K562 (cell line): Measurements from ENCODE around the gene MARCO. TPM values are rescaled to one million over a fixed set of nuclear protein-coding genes. Genes with fewer than 3 reads are reported as not detected.

ENCODE experiments used
- ATAC-seq: fragments of 200-7000 bp; cut with Tn5 transposase; 3 replicates; pipeline ENCODE4 v1.9.1; 2020; ENCODE audit warnings: moderate library complexity
- BruUV-seq: library from RNA; stranded (reverse); fragments of 400-500 nt; replicated peaks from 2 replicates; lab custom pipeline; 2021; lab: Mats Ljungman, UMichigan
- CTCF ChIA-PET: fragments of 300-600 bp; formaldehyde crosslinking; extraction: SDS; loops from one replicate; lab custom pipeline; 2021; ENCODE audit warnings: low intra/inter-chr PET ratio; lab: Yijun Ruan, JAX
- POLR2A ChIA-PET: fragments of 300-600, 350-650 bp; sonication (Branson Sonifier 250); formaldehyde crosslinking; extraction: SDS; loops from one replicate; lab custom pipeline; 2021; ENCODE audit warnings: antibody characterized with exemption, inconsistent platforms; lab: Yijun Ruan, JAX
- DNase-seq, 4 experiments: peaks; one replicate each; pipeline versions ENCODE4 v3.0.0 to v3.0.0-alpha.2; 2011 to 2018; ENCODE audit warnings: low spot score in 3 of 4, mixed read lengths in 3 of 4; ENCODE audit errors: extremely low read depth in 1 of 4
- FAIRE-seq: peaks from 2 replicates; lab custom pipeline; 2011; peaks lifted over from hg19 to GRCh38; lab: Jason Lieb, UNC
- H2AFZ ChIP-seq: 2 replicates; pipeline ENCODE4 v1.6.0; 2011; ENCODE audit warnings: low read depth, low read length, control low read depth, inconsistent platforms
- H3K27ac ChIP-seq: fragments of 200-600 bp; 3 replicates; pipeline ENCODE4 v1.8.0; 2011; ENCODE audit warnings: low read depth, mild to moderate bottlenecking, control low read depth, inconsistent platforms, low read length, moderate library complexity, mixed read lengths; ENCODE audit errors: extremely low read depth
- H3K27me3 ChIP-seq, 2 experiments: fragments of 300-600 bp in 1 of 2; 2 replicates in 1 of 2; 3 replicates in 1 of 2; pipeline versions ENCODE4 v1.6.0 to v1.8.0; 2011; ENCODE audit warnings: inconsistent platforms in 2 of 2, low read length in 2 of 2, mild to moderate bottlenecking in 1 of 2, mixed read lengths in 1 of 2, moderate library complexity in 1 of 2; ENCODE audit not compliant: control insufficient read depth in 2 of 2, insufficient read depth in 2 of 2
- H3K36me3 ChIP-seq: fragments of 300-600 bp; 3 replicates; pipeline ENCODE4 v1.8.0; 2011; ENCODE audit warnings: mild to moderate bottlenecking, low read length, inconsistent platforms; ENCODE audit not compliant: control insufficient read depth, insufficient read depth
- H3K4me1 ChIP-seq, 2 experiments: fragments of 200-600 bp in 1 of 2; replicated peaks in 1 of 2; 2 replicates in 1 of 2; 3 replicates in 1 of 2; pipeline versions ENCODE4 v1.5.1 to v1.8.0; 2011; ENCODE audit warnings: inconsistent platforms in 2 of 2, low read length in 2 of 2, mild to moderate bottlenecking in 1 of 2, mixed read lengths in 1 of 2, moderate library complexity in 1 of 2; ENCODE audit not compliant: control insufficient read depth in 2 of 2, insufficient read depth in 2 of 2
- H3K4me2 ChIP-seq: 2 replicates; pipeline ENCODE4 v1.6.1; 2011; ENCODE audit warnings: low read length, control low read depth, inconsistent platforms, mixed read lengths; ENCODE audit not compliant: insufficient read depth
- H3K4me3 ChIP-seq: fragments of 200-600 bp; sonication (generic), shearing (Covaris generic); 2 replicates; pipeline ENCODE4 v1.5.1; 2016; ENCODE audit warnings: control low read depth, inconsistent platforms
- H3K79me2 ChIP-seq: fragments of 200-600 bp; 3 replicates; pipeline ENCODE4 v1.8.0; 2011; ENCODE audit warnings: low read length, inconsistent platforms; ENCODE audit not compliant: control insufficient read depth, insufficient read depth
- H3K9ac ChIP-seq, 2 experiments: 2 replicates each; pipeline versions ENCODE4 v1.6.0 to v1.6.1; 2011; ENCODE audit warnings: low read depth in 2 of 2, low read length in 2 of 2, control low read depth in 1 of 2, inconsistent platforms in 1 of 2, mild to moderate bottlenecking in 1 of 2, mixed read lengths in 1 of 2; ENCODE audit not compliant: insufficient read depth in 1 of 2
- H3K9me1 ChIP-seq: one replicate; pipeline ENCODE4 v1.6.0; 2011; ENCODE audit warnings: inconsistent platforms, mild to moderate bottlenecking, low read length, moderate library complexity; ENCODE audit not compliant: control insufficient read depth, insufficient read depth
- H3K9me3 ChIP-seq: replicated peaks from 2 replicates; pipeline ENCODE4 v1.5.1; 2011; ENCODE audit warnings: low read depth, low read length, inconsistent platforms; ENCODE audit not compliant: control insufficient read depth, insufficient read depth
- H4K20me1 ChIP-seq: replicated peaks from 2 replicates; pipeline ENCODE4 v1.6.1; 2011; ENCODE audit warnings: low read length, inconsistent platforms, mixed read lengths; ENCODE audit not compliant: control insufficient read depth, insufficient read depth
- ETS1 ChIP-seq: conservative IDR thresholded peaks from 2 replicates; pipeline ENCODE4 v1.6.1; 2011; ENCODE audit warnings: low read depth, mild to moderate bottlenecking, low read length; ENCODE audit not compliant: control insufficient read depth
- EWSR1 ChIP-seq: fragments of 450-650 bp; IDR thresholded peaks from 2 replicates; pipeline ENCODE4 v1.6.1; 2018; ENCODE audit warnings: borderline replicate concordance, mild to moderate bottlenecking, low read depth, moderate library complexity; ENCODE audit not compliant: partially characterized antibody
- HNRNPH1 ChIP-seq: fragments of 200-400 bp; formaldehyde crosslinking; optimal IDR thresholded peaks from 2 replicates; pipeline ENCODE3; 2017; ENCODE audit warnings: low read depth, mild to moderate bottlenecking, low read length, moderate library complexity
- KLF13 ChIP-seq: fragments of 450-650 bp; IDR thresholded peaks from 2 replicates; pipeline ENCODE4 v1.6.1; 2016; ENCODE audit warnings: missing genetic modification characterization, low read depth, mild to moderate bottlenecking, missing compliant biosample characterization, moderate library complexity, borderline replicate concordance
- SETDB1 ChIP-seq: IDR thresholded peaks from one replicate; pipeline ENCODE4 v1.6.1; 2012; ENCODE audit warnings: low read length, control low read depth, inconsistent platforms
- SRSF7 ChIP-seq: fragments of 200-400 bp; formaldehyde crosslinking; optimal IDR thresholded peaks from 2 replicates; pipeline ENCODE3; 2017; ENCODE audit warnings: mild to moderate bottlenecking, low read depth, low read length
- WGBS: fragments of 100-300 bp; shearing (Covaris generic); methylation state at CpG from one replicate; pipeline ENCODE4 v1.1.6; 2016; ENCODE audit warnings: low coverage, mixed read lengths; ENCODE audit not compliant: insufficient coverage; ENCODE audit errors: missing lambda C conversion rate; 5-methylcytosine and 5-hydroxymethylcytosine counted together
- in situ Hi-C: fragments of 300-500 bp; cut with MboI; formaldehyde crosslinking; loops from 4 replicates; pipeline ENCODE4 v1.15.0; 2018; ENCODE audit warnings: inconsistent platforms, mixed read lengths
- intact Hi-C: fragments of 100-400 bp; cut with micrococcal nuclease; formaldehyde crosslinking; loops from 2 replicates; pipeline ENCODE4 v1.14.2; 2022
- polyA plus RNA-seq, 8 experiments: library from polyadenylated mRNA; depleted of rRNA in 4 of 8; stranded (reverse) in 5 of 8; unstranded in 3 of 8; fragments of >200 nt; fragmentation: Nextera tagmentation in 2 of 8; fragmentation: Illumina TruSeq in 1 of 8; extraction: Ambion mirVana in 2 of 8; extraction: Trizol in 1 of 8; gene quantifications; 2 replicates each; pipeline versions ENCODE4 v1.2.1 to v1.2.3, GENCODE V29; 2011 to 2014; ENCODE audit warnings: inconsistent platforms in 1 of 8, missing spikeins in 1 of 8
- total RNA-seq, 7 experiments: library from RNA; depleted of rRNA in 6 of 7; stranded (reverse); fragments of >200 nt in 6 of 7; fragmentation: Illumina TruSeq in 2 of 7; extraction: Trizol in 2 of 7; gene quantifications; 2 replicates each; pipeline versions ENCODE4 v1.2.1 to v1.2.3, GENCODE V29; 2011 to 2021; ENCODE audit warnings: low replicate concordance in 1 of 7
- TF ChIP-seq, protein P1 (sequence below): sonication (generic); formaldehyde crosslinking; IDR thresholded peaks from 2 replicates; pipeline ENCODE4 v1.5.0; 2020; ENCODE audit warnings: missing genetic modification reagents
- TF ChIP-seq, protein P2 (sequence below): sonication (generic); formaldehyde crosslinking; IDR thresholded peaks from 2 replicates; pipeline ENCODE4 v1.8.0; 2022; ENCODE audit warnings: missing genetic modification reagents, mild to moderate bottlenecking, moderate library complexity, borderline replicate concordance
- TF ChIP-seq, protein P3 (sequence below): fragments of 250-450 bp; sonication (Bioruptor Pico); IDR thresholded peaks from 2 replicates; pipeline ENCODE4 v1.8.0; 2021; ENCODE audit warnings: moderate library complexity, mild to moderate bottlenecking, inconsistent platforms
- TF ChIP-seq, protein P4 (sequence below): fragments of 250-450 bp; sonication (Bioruptor Pico); IDR thresholded peaks from 2 replicates; pipeline ENCODE4 v1.9.0; 2021; ENCODE audit warnings: mild to moderate bottlenecking, inconsistent platforms

MARCO gene
- total and polyA plus RNA-seq, 9 of the 15 experiments (the other 6 are each of a cell fraction or from before 2014, with no cell fraction given) = 0.31 TPM; not detected in 8

DNA sequence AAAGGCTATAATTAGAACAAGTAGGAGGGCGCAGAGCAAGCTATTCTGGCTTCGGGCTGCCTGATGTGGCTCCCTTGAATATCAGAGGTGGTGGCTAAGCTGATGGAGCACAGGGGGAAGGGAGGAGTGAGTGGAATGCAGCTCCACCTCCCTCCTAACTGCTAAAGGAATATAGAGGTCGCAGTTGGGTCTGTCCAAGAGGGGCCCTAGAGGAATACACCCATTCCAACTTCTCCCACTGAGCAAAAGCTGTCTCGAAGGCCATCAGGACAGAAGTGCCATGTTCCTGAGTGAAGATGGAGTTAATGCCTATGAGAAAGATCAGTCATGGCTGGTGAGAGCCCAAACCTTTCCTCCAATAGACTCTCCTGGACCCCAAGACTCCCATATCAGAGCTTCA is 32.8 kb upstream of the MARCO start (continued):
- no peak for TF ChIP-seq ETS1

- H3K9me3 ChIP-seq = no peaks in the 10 kb centered on the region
- H3K9ac ChIP-seq = no peak overlapping the region
- intact Hi-C loops = no loop called here
- no peaks in the 10 kb centered on the region for H3K36me3 ChIP-seq
- ATAC-seq (no peak), DNase-seq (no peak), FAIRE-seq (no peak)
- CTCF ChIA-PET = no interaction called here
- POLR2A ChIA-PET = no interaction called here
- BruUV-seq = no TSS peak
- H4K20me1 ChIP-seq = no peaks in the 10 kb centered on the region
- H3K4me1 ChIP-seq = no peaks in the 10 kb centered on the region
- in situ Hi-C loops = no loop called here
- 0% methylated on average over 5 of the region's 5 CpGs for WGBS
- H3K9me1 ChIP-seq = no peaks in the 10 kb centered on the region
- no peak overlapping the region for H3K27ac ChIP-seq
- no peaks in the 10 kb centered on the region for H3K79me2 ChIP-seq
- H3K4me3 ChIP-seq = no peak overlapping the region
- H3K27me3 ChIP-seq = peaks cover 7 to 12% of the 10 kb centered on the region in 2 experiments; a peak in 2 of 5 replicates
- no peak overlapping the region for H3K4me2 ChIP-seq
- no peak overlapping the region for H2AFZ ChIP-seq
- TF ChIP-seq, protein P1, sequence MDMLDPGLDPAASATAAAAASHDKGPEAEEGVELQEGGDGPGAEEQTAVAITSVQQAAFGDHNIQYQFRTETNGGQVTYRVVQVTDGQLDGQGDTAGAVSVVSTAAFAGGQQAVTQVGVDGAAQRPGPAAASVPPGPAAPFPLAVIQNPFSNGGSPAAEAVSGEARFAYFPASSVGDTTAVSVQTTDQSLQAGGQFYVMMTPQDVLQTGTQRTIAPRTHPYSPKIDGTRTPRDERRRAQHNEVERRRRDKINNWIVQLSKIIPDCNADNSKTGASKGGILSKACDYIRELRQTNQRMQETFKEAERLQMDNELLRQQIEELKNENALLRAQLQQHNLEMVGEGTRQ (CRISPR knock-in tag) = no peak
- no peak for TF ChIP-seq KLF13
- no peak for TF ChIP-seq SETDB1
- TF ChIP-seq, protein P2, sequence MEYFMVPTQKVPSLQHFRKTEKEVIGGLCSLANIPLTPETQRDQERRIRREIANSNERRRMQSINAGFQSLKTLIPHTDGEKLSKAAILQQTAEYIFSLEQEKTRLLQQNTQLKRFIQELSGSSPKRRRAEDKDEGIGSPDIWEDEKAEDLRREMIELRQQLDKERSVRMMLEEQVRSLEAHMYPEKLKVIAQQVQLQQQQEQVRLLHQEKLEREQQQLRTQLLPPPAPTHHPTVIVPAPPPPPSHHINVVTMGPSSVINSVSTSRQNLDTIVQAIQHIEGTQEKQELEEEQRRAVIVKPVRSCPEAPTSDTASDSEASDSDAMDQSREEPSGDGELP (CRISPR knock-in tag) = no peak
- TF ChIP-seq, protein P3, sequence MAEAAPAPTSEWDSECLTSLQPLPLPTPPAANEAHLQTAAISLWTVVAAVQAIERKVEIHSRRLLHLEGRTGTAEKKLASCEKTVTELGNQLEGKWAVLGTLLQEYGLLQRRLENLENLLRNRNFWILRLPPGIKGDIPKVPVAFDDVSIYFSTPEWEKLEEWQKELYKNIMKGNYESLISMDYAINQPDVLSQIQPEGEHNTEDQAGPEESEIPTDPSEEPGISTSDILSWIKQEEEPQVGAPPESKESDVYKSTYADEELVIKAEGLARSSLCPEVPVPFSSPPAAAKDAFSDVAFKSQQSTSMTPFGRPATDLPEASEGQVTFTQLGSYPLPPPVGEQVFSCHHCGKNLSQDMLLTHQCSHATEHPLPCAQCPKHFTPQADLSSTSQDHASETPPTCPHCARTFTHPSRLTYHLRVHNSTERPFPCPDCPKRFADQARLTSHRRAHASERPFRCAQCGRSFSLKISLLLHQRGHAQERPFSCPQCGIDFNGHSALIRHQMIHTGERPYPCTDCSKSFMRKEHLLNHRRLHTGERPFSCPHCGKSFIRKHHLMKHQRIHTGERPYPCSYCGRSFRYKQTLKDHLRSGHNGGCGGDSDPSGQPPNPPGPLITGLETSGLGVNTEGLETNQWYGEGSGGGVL = no peak
- TF ChIP-seq, protein P4, sequence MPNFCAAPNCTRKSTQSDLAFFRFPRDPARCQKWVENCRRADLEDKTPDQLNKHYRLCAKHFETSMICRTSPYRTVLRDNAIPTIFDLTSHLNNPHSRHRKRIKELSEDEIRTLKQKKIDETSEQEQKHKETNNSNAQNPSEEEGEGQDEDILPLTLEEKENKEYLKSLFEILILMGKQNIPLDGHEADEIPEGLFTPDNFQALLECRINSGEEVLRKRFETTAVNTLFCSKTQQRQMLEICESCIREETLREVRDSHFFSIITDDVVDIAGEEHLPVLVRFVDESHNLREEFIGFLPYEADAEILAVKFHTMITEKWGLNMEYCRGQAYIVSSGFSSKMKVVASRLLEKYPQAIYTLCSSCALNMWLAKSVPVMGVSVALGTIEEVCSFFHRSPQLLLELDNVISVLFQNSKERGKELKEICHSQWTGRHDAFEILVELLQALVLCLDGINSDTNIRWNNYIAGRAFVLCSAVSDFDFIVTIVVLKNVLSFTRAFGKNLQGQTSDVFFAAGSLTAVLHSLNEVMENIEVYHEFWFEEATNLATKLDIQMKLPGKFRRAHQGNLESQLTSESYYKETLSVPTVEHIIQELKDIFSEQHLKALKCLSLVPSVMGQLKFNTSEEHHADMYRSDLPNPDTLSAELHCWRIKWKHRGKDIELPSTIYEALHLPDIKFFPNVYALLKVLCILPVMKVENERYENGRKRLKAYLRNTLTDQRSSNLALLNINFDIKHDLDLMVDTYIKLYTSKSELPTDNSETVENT = no peak
- TF ChIP-seq EWSR1 = no peak
- TF ChIP-seq SRSF7 = no peak
- TF ChIP-seq HNRNPH1 = no peak
These were observed 30.7 kb upstream of the MARCO start for GRCh38 chr2:118911166-118911856.
